ENCODE results near the gene SLC5A8. TPM values are rescaled to one million over a fixed set of nuclear protein-coding genes. Genes with fewer than 3 reads are reported as not detected.

The SLC5A8 gene
- total and polyA plus RNA-seq, 2 of the 4 experiments (the other 2 are of a cell fraction) = not detected

DNA sequence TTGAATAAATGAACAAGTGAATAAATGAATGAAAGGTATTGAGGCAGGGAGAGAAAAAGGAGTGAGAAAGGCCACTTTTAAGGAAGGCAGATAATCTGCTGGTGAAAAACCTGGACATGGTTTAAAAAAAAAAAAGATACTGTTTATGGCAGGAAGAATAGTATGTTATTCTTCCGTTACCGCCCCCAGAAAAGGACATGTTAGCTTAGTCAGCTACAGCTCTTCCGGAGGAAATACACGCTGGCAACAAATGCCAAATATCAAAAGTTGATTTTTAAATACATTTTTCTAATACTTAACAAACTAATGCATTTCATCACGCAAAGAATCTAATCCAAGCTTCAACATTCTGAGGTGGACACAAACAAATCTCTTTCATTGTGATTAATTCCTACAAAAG, 43.2 kb downstream of the SLC5A8 start:
- no peaks in the 10 kb centered on the region for H3K9me3 ChIP-seq (ENCODE audit: control insufficient read depth, insufficient read depth, low read length)
- H2BK120ac ChIP-seq (ENCODE audit: low read depth, low read length) = no peak overlapping the region
- H3K23ac ChIP-seq (ENCODE audit: low read depth, low read length) = no peak overlapping the region
- no peak overlapping the region for H3K4me3 ChIP-seq (ENCODE audit: insufficient read depth, low read depth, low read length)
- H2BK15ac ChIP-seq (ENCODE audit: low read depth, low read length) = no peak overlapping the region
- H3K27ac ChIP-seq (ENCODE audit: insufficient read depth, low read length) = no peak overlapping the region
- H3K36me3 ChIP-seq (ENCODE audit: control insufficient read depth, insufficient read depth, low read length) = no peaks in the 10 kb centered on the region
- H2AK9ac ChIP-seq (replicated peaks; ENCODE audit: low read depth, low read length, poor library complexity) = no peak overlapping the region
- ATAC-seq (ENCODE audit: low read depth) (no peak), DNase-seq (no peak)
- no peak overlapping the region for H2AFZ ChIP-seq (replicated peaks; ENCODE audit: low read length, poor library complexity)
- dilution Hi-C loops (cut with HindIII; ENCODE audit: low sequenced_read_pairs, unreplicated experiment) (no loop called here), intact Hi-C loops (cut with micrococcal nuclease) (no loop called here), in situ Hi-C loops (cut with MboI; ENCODE audit: low sequenced_read_pairs) (no loop called here)
- no peak overlapping the region for H2AK5ac ChIP-seq (ENCODE audit: low read depth, low read length)
- H4K8ac ChIP-seq (ENCODE audit: low read depth in 2 of 2, low read length in 2 of 2) = no peak overlapping the region
- no peaks in the 10 kb centered on the region for H3K27me3 ChIP-seq (ENCODE audit: control insufficient read depth, insufficient read depth, low read length)
- BruUV-seq (replicated peaks) = no TSS peak
- H3K9me1 ChIP-seq (ENCODE audit: insufficient read depth, low read length) = no peaks in the 10 kb centered on the region
- no peak overlapping the region for H4K5ac ChIP-seq (ENCODE audit: low read depth, low read length)
- no peak overlapping the region for H2BK5ac ChIP-seq (ENCODE audit: low read depth, low read length, poor library complexity, severe bottlenecking)
- TF ChIP-seq CEBPB (IDR thresholded peaks at IDR 0.05; ENCODE audit: low read depth, low read length) (no peak), MAFK (IDR thresholded peaks at IDR 0.05; ENCODE audit: low read depth, low read length) (no peak), SMC3 (IDR thresholded peaks at IDR 0.05; ENCODE audit: low read depth, low read length) (no peak), CHD1 (IDR thresholded peaks at IDR 0.05; ENCODE audit: low read depth, low read length) (no peak), RFX5 (IDR thresholded peaks at IDR 0.05; ENCODE audit: low read depth, low read length) (no peak), BHLHE40 (IDR thresholded peaks at IDR 0.05; ENCODE audit: low read depth, low read length) (no peak), RCOR1 (IDR thresholded peaks at IDR 0.05; ENCODE audit: insufficient replicate concordance, low read length) (no peak), RAD21 (IDR thresholded peaks at IDR 0.05; ENCODE audit: low read length) (no peak)
- TF ChIP-seq, protein P1, sequence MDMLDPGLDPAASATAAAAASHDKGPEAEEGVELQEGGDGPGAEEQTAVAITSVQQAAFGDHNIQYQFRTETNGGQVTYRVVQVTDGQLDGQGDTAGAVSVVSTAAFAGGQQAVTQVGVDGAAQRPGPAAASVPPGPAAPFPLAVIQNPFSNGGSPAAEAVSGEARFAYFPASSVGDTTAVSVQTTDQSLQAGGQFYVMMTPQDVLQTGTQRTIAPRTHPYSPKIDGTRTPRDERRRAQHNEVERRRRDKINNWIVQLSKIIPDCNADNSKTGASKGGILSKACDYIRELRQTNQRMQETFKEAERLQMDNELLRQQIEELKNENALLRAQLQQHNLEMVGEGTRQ (IDR thresholded peaks at IDR 0.05; ENCODE audit: low read depth, low read length) = no peak
- TF ChIP-seq, protein P2, sequence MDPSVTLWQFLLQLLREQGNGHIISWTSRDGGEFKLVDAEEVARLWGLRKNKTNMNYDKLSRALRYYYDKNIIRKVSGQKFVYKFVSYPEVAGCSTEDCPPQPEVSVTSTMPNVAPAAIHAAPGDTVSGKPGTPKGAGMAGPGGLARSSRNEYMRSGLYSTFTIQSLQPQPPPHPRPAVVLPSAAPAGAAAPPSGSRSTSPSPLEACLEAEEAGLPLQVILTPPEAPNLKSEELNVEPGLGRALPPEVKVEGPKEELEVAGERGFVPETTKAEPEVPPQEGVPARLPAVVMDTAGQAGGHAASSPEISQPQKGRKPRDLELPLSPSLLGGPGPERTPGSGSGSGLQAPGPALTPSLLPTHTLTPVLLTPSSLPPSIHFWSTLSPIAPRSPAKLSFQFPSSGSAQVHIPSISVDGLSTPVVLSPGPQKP (IDR thresholded peaks at IDR 0.05; ENCODE audit: borderline replicate concordance, low read depth, low read length) = no peak
- TF ChIP-seq, protein P3, sequence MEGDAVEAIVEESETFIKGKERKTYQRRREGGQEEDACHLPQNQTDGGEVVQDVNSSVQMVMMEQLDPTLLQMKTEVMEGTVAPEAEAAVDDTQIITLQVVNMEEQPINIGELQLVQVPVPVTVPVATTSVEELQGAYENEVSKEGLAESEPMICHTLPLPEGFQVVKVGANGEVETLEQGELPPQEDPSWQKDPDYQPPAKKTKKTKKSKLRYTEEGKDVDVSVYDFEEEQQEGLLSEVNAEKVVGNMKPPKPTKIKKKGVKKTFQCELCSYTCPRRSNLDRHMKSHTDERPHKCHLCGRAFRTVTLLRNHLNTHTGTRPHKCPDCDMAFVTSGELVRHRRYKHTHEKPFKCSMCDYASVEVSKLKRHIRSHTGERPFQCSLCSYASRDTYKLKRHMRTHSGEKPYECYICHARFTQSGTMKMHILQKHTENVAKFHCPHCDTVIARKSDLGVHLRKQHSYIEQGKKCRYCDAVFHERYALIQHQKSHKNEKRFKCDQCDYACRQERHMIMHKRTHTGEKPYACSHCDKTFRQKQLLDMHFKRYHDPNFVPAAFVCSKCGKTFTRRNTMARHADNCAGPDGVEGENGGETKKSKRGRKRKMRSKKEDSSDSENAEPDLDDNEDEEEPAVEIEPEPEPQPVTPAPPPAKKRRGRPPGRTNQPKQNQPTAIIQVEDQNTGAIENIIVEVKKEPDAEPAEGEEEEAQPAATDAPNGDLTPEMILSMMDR (conservative IDR thresholded peaks at IDR 0.05; ENCODE audit: low read depth, low read length) = no peak
- POLR2A ChIA-PET (ENCODE audit: unreplicated experiment) = no interaction called here
- H3K4me2 ChIP-seq (ENCODE audit: low read depth, low read length) = no peak overlapping the region
- H3K56ac ChIP-seq (ENCODE audit: extremely low read depth, insufficient read depth, low read length) = no peak overlapping the region
- H3K4ac ChIP-seq (ENCODE audit: low read depth, low read length) = no peak overlapping the region
- H3K79me1 ChIP-seq (ENCODE audit: low read depth in 1 of 2, low read length in 2 of 2) = no peaks in the 10 kb centered on the region
- CTCF ChIA-PET = interaction anchor here (0.6 to 0.8 kb wide), 2 partner anchors 15 to 224 kb away, joined by 4 to 7 read pairs; no protein-coding TSS in a partner anchor
- no peak overlapping the region for H4K91ac ChIP-seq (ENCODE audit: insufficient read depth, low read depth, low read length)
- no peak overlapping the region for H3K18ac ChIP-seq (ENCODE audit: low read depth, low read length)
- no peaks in the 10 kb centered on the region for H4K20me1 ChIP-seq (ENCODE audit: insufficient read depth, low read length)
- WGBS, 2 experiments (ENCODE audit: extremely low coverage in 2 of 2, insufficient read length in 1 of 2) = no CpG with 5 or more reads among the region's 5 CpGs
- no peak overlapping the region for H3K9ac ChIP-seq (ENCODE audit: low read depth, low read length)
- no peak overlapping the region for H2BK20ac ChIP-seq (ENCODE audit: low read depth, low read length)
- H3K14ac ChIP-seq (replicated peaks; ENCODE audit: low read depth, low read length) = no peak overlapping the region
- no peaks in the 10 kb centered on the region for H3K4me1 ChIP-seq (ENCODE audit: control insufficient read depth, insufficient read depth, low read length)

All from IMR-90 (cell line).